GM21447 (cell line): ENCODE data around the gene EHMT1.
"Not testable (repeated sequence)": the region's sequence is repeated elsewhere in the genome, so short reads cannot be mapped to it uniquely, and the experiment has no call there.

Experiments used
- ATAC-seq: cut with Tn5 transposase; IDR thresholded peaks from one replicate; pipeline ENCODE4 v1.9.1; 2021; ENCODE audit not compliant: unreplicated experiment

EHMT1 gene

GRCh38 chr9:137880160-137880975 lies 261.6 kb downstream of the EHMT1 start:
- ATAC-seq: no peak

GRCh38 chr9:137880976-137881530 lies 262.2 kb downstream of the EHMT1 start:
- ATAC-seq: no peak

- no peak for ATAC-seq
Measured at GRCh38 chr9:137881591-137882505, 263.0 kb downstream of the EHMT1 start.

GRCh38 chr9:137882506-137882821 lies 263.7 kb downstream of the EHMT1 start:
- no peak for ATAC-seq

DNA sequence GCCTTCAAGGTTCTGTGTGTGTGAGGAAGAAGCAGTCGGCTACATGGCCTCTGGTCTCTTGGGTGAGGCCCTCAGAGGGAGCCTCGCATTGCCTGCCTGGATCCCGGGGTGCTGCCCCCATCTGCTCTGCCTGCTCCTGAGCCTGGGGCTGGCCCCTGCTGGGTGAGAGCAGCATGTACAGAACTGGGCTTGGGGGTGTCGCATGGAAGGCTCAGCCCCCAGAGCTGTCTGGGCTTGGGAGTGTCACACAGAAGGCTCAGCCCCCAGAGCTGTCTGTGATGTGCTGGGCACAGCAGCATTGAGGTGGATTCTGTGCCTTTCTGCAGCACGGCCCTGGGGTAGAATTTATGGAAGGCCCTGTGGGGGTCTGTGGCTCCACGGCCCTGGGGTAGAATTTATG lies 265.2 kb downstream of the EHMT1 start:
- ATAC-seq: not testable (repeated sequence)

GRCh38 chr9:137884547-137884946 lies 265.7 kb downstream of the EHMT1 start:
- not testable (repeated sequence) for ATAC-seq

DNA sequence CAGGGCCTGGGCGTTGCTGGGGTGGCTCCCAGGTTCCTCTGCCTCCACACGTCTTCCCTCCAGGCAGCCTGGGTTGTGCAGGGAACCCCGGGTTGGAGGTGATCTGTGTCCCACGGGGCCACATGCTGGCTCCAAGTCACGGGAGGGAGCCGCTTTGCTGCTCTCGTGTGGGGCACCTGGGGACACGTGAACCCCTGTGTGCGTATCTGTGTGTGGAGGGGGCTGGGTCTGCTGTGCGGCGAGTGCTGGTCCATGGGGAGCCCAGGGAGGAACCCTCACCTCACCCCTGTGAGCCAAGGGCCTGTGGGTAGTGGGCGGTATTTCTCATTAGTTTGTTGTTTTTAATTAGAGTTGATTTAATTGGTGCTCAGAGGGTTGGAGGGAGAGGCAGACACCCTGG lies 266.3 kb downstream of the EHMT1 start:
- not testable (repeated sequence) for ATAC-seq
